Measurements from ENCODE around the gene SEC22A.

The SEC22A gene

DNA sequence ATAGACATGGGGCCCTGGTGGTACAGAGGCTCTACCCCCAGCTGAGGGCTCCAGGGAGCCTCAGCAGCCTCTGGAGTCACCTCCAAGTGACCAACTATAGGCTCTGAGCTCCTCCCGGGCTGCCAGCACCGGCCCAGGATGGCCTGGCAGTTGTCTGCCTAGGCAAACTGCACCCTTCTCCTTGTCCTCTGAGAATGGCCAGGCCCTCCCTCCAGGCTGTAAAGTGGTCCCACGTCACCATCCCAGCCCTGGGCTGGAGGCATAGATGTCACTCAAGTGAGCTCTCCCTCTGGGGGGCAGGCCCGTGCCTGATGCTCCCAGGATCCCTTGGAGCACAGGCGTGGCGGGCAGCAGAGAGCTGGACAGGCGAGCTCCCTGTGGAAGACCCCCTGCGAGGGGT, 120.1 kb downstream of the SEC22A start:
- H3K4me2 ChIP-seq (ENCODE audit: insufficient read depth, low read length, poor library complexity, severe bottlenecking) = no peak overlapping the region
- DNase-seq (ENCODE audit: low spot score) = no peak
- no peaks in the 10 kb centered on the region for H3K36me3 ChIP-seq (replicated peaks in 1 of 2; ENCODE audit: control insufficient read depth in 2 of 2, insufficient read depth in 2 of 2, low read length in 2 of 2)
- H3K18ac ChIP-seq (ENCODE audit: low read length) = no peak overlapping the region
- peaks cover 3 to 8% of the 10 kb centered on the region in 2 donors for H3K4me1 ChIP-seq (ENCODE audit: control insufficient read depth in 2 of 2, insufficient read depth in 1 of 2, low read depth in 1 of 2, low read length in 2 of 2)
- H3K14ac ChIP-seq (ENCODE audit: low read length) = peak overlapping the region; percentile 31
- no peak overlapping the region for H4K91ac ChIP-seq (ENCODE audit: low read depth, low read length, poor library complexity)
- H3K23ac ChIP-seq (ENCODE audit: low read depth, low read length, poor library complexity) = peak overlapping the region; percentile 44
- H3K9me3 ChIP-seq (replicated peaks in 1 of 2; ENCODE audit: control insufficient read depth in 2 of 2, insufficient read depth in 1 of 2, low read depth in 1 of 2, low read length in 2 of 2) = no peaks in the 10 kb centered on the region
- no peak overlapping the region for H4K8ac ChIP-seq (ENCODE audit: low read depth, low read length)
- peak overlapping the region; percentile 12 for H3K9ac ChIP-seq (ENCODE audit: low read depth, low read length, poor library complexity)
- no peak overlapping the region for H3K4me3 ChIP-seq (ENCODE audit: low read length in 2 of 2)
- peaks cover 0 to 26% (median 0%) of the 10 kb centered on the region in 3 experiments for H3K27me3 ChIP-seq (ENCODE audit: control insufficient read depth in 3 of 3, insufficient read depth in 3 of 3, low read depth in 1 of 3, low read length in 3 of 3)
- H2BK120ac ChIP-seq (ENCODE audit: low read depth, low read length) = no peak overlapping the region
- whole genome bisulfite sequencing, 2 donors (ENCODE audit: extremely low coverage in 2 of 2, insufficient read length in 2 of 2, insufficient replicate concordance in 1 of 2) = no CpG with 5 or more reads among the region's 8 CpGs
- H2BK5ac ChIP-seq (ENCODE audit: low read length) = no peak overlapping the region
- H3K27ac ChIP-seq (replicated peaks; ENCODE audit: low read length) = no peak overlapping the region
- no peak overlapping the region for H3K4ac ChIP-seq (ENCODE audit: low read length)
- H2AK5ac ChIP-seq (ENCODE audit: low read depth, low read length) = no peak overlapping the region
- H2BK15ac ChIP-seq (ENCODE audit: low read length) = no peak overlapping the region
- no peak overlapping the region for H2BK12ac ChIP-seq (ENCODE audit: low read length)
- no peaks in the 10 kb centered on the region for H3K79me1 ChIP-seq (ENCODE audit: low read depth, low read length)
- no peak overlapping the region for H2AFZ ChIP-seq (ENCODE audit: low read length)

DNA sequence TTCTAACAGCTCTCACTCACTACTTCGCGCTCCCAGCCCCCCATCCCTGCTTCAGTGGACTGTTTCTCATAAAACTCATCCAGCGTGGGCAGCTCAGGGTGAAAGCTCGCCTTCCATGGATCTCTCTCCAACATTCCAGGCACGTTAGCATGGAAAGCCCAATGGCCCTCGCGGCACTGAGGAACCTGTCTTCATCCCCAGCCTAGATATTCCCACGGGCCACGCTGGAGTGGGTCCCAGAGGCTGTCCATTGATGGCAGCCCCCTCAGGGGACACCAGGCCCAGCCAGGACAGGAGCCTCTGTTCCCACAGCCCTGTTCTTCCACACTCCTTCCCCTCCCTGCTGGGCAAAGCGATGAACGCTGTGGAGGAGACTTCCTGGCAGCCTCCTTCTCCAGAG, 121.1 kb downstream of the SEC22A start:
- no peak for DNase-seq (ENCODE audit: low spot score)
- H3K14ac ChIP-seq (ENCODE audit: low read length) = no peak overlapping the region
- no peak overlapping the region for H2BK120ac ChIP-seq (ENCODE audit: low read depth, low read length)
- H3K36me3 ChIP-seq (replicated peaks in 1 of 2; ENCODE audit: control insufficient read depth in 2 of 2, insufficient read depth in 2 of 2, low read length in 2 of 2) = no peaks in the 10 kb centered on the region
- no peaks in the 10 kb centered on the region for H3K79me1 ChIP-seq (ENCODE audit: low read depth, low read length)
- H4K8ac ChIP-seq (ENCODE audit: low read depth, low read length) = no peak overlapping the region
- no peak overlapping the region for H2AK5ac ChIP-seq (ENCODE audit: low read depth, low read length)
- H3K9me3 ChIP-seq (replicated peaks in 1 of 2; ENCODE audit: control insufficient read depth in 2 of 2, insufficient read depth in 1 of 2, low read depth in 1 of 2, low read length in 2 of 2) = no peaks in the 10 kb centered on the region
- no CpG with 5 or more reads among the region's 11 CpGs for WGBS, 2 donors (ENCODE audit: extremely low coverage in 2 of 2, insufficient read length in 2 of 2, insufficient replicate concordance in 1 of 2)
- no peak overlapping the region for H3K4me2 ChIP-seq (ENCODE audit: insufficient read depth, low read length, poor library complexity, severe bottlenecking)
- H3K18ac ChIP-seq (ENCODE audit: low read length) = peak overlapping the region; percentile 35
- H3K4ac ChIP-seq (ENCODE audit: low read length) = no peak overlapping the region
- H3K27me3 ChIP-seq (ENCODE audit: control insufficient read depth in 3 of 3, insufficient read depth in 3 of 3, low read depth in 1 of 3, low read length in 3 of 3) = peaks cover 0 to 34% (median 1%) of the 10 kb centered on the region in 3 experiments
- no peak overlapping the region for H3K23ac ChIP-seq (ENCODE audit: low read depth, low read length, poor library complexity)
- no peak overlapping the region for H3K27ac ChIP-seq (replicated peaks; ENCODE audit: low read length)
- peak overlapping the region; percentile 34 for H3K9ac ChIP-seq (ENCODE audit: low read depth, low read length, poor library complexity)
- no peak overlapping the region for H2BK5ac ChIP-seq (ENCODE audit: low read length)
- H4K91ac ChIP-seq (ENCODE audit: low read depth, low read length, poor library complexity) = no peak overlapping the region
- H2BK12ac ChIP-seq (ENCODE audit: low read length) = no peak overlapping the region
- no peak overlapping the region for H2AFZ ChIP-seq (ENCODE audit: low read length)
- no peak overlapping the region for H3K4me3 ChIP-seq (ENCODE audit: low read length in 2 of 2)
- no peak overlapping the region for H2BK15ac ChIP-seq (ENCODE audit: low read length)
- peaks cover 3 to 8% of the 10 kb centered on the region in 2 donors for H3K4me1 ChIP-seq (ENCODE audit: control insufficient read depth in 2 of 2, insufficient read depth in 1 of 2, low read depth in 1 of 2, low read length in 2 of 2)
